Ascending aorta (tissue), 2 donors: ENCODE measurements around the gene SLC26A9. TPM values are rescaled to one million over a fixed set of nuclear protein-coding genes. Genes with fewer than 3 reads are reported as not detected.

Source experiments
- DNase-seq, 2 donors: peaks; one replicate each; pipeline ENCODE4 v3.0.0-alpha.2; 2019; ENCODE audit warnings: low spot score in 2 of 2
- H3K27ac ChIP-seq, 2 donors: fragments of 200-600 bp; sonication (generic); one replicate each; pipeline ENCODE4 v1.5.1; 2016 to 2017; ENCODE audit warnings: mild to moderate bottlenecking in 1 of 2
- H3K27me3 ChIP-seq: fragments of 200-600 bp; sonication (generic); one replicate; pipeline ENCODE4 v1.5.1; 2017
- H3K36me3 ChIP-seq, 2 donors: fragments of 200-600 bp; sonication (generic); one replicate each; pipeline ENCODE4 v1.5.1; 2016
- H3K4me1 ChIP-seq, 2 donors: fragments of 200-600 bp; sonication (generic); one replicate each; pipeline ENCODE4 v1.5.1; 2016 to 2017; ENCODE audit warnings: mild to moderate bottlenecking in 1 of 2
- H3K4me3 ChIP-seq, 2 donors: fragments of 200-600 bp; sonication (generic); one replicate each; pipeline ENCODE4 v1.5.1; 2016 to 2017; ENCODE audit warnings: mild to moderate bottlenecking in 1 of 2
- H3K9me3 ChIP-seq, 2 donors: fragments of 200-600 bp; sonication (generic); one replicate each; pipeline ENCODE4 v1.5.1; 2016
- intact Hi-C: fragments of 100-400 bp; cut with DNase I; formaldehyde crosslinking; loops from one replicate; pipeline ENCODE4 v1.15.1; 2023
- total RNA-seq: library from RNA; depleted of rRNA; stranded (reverse); fragments of >200 nt; gene quantifications from one replicate; pipeline ENCODE4 v1.1.0, GENCODE V29; 2016
- TF ChIP-seq, protein P1 (sequence below), 3 experiments: fragments of 200-600 bp in 2 of 3; fragments of 450-650 bp in 1 of 3; sonication (generic) in 2 of 3; IDR thresholded peaks; one replicate each; pipeline ENCODE4 v1.5.1; 2016 to 2019; ENCODE audit warnings: antibody characterized with exemption in 3 of 3, mild to moderate bottlenecking in 1 of 3, moderate library complexity in 1 of 3

SLC26A9 gene
- total RNA-seq, 1 donor from 2014 or later = not detected

DNA sequence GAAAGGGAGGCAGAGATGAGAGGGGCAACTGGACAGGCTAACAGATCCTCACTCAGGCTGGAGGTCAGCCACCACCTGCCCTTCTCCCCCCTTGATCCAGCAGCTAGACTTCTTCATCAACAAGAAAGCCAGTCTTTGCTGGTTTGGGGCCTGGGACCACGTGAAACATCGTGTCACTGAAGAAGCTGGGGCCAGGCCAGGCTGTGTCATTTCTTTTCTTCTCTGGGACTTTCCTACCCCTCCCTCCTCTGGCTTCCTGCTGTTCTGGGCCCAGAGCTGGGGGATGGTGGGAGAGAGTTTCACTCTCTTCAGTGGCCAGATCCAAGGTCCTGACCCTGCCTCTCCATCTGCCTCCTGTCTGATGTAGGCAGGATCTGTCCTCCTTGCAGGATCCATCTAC lies 18.1 kb upstream of the SLC26A9 start:
- no peak overlapping the region for H3K27ac ChIP-seq
- TF ChIP-seq, protein P1, sequence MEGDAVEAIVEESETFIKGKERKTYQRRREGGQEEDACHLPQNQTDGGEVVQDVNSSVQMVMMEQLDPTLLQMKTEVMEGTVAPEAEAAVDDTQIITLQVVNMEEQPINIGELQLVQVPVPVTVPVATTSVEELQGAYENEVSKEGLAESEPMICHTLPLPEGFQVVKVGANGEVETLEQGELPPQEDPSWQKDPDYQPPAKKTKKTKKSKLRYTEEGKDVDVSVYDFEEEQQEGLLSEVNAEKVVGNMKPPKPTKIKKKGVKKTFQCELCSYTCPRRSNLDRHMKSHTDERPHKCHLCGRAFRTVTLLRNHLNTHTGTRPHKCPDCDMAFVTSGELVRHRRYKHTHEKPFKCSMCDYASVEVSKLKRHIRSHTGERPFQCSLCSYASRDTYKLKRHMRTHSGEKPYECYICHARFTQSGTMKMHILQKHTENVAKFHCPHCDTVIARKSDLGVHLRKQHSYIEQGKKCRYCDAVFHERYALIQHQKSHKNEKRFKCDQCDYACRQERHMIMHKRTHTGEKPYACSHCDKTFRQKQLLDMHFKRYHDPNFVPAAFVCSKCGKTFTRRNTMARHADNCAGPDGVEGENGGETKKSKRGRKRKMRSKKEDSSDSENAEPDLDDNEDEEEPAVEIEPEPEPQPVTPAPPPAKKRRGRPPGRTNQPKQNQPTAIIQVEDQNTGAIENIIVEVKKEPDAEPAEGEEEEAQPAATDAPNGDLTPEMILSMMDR (IDR thresholded peaks at IDR 0.05) = no peak
- H3K4me1 ChIP-seq = peaks cover 2 to 17% of the 10 kb centered on the region in 2 donors
- H3K27me3 ChIP-seq = no peaks in the 10 kb centered on the region
- DNase-seq = no peak
- intact Hi-C loops = no loop called here
- H3K4me3 ChIP-seq = no peak overlapping the region
- no peaks in the 10 kb centered on the region for H3K9me3 ChIP-seq
- H3K36me3 ChIP-seq = no peaks in the 10 kb centered on the region

DNA sequence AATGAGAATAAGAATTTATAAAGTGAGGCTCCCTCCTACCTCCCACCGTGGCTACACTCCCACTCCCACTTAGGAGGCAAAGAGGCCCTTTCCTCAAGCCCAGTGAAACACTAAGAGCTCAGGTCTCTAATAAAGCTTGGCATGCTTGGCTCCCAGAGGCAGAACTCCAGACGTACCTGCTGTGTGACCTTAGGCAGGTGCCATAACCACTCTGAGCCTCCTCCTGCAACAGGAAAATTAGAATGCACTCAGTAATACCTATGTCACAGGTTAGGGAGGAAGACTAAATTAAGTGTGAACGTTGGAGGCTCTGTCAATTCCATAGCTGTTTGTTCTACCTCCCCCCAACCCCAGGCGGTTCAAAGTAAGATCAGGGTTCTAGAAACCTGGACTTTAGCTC lies 16.5 kb upstream of the SLC26A9 start:
- intact Hi-C loops = no loop called here

DNA sequence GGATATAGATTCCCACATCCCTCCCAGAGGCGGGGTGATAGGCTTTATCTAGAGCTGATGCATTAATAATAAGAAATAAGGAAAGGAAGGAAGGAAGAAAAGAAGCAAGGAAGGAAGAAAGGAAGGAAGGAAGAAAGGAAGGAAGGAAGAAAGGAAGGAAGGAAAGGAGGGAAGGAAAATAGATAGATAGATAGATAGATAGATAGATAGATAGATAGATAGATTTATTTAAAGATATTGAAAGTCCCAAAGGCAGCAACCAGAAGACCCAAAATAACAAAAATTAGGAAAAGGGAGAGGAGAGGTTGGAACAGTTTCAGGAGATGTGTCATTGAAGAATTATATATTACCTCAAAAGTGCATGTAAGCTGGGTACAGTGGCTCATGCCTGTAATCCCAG lies 12.2 kb upstream of the SLC26A9 start:
- Histone ChIP-seq H3K27me3 (no peaks in the 10 kb centered on the region), H3K36me3 (no peaks in the 10 kb centered on the region), H3K9me3 (no peaks in the 10 kb centered on the region), H3K4me1 (no peaks in the 10 kb centered on the region), H3K27ac (no peak overlapping the region), H3K4me3 (no peak overlapping the region)
- intact Hi-C loops = no loop called here
- TF ChIP-seq, protein P1 (IDR thresholded peaks at IDR 0.05) = no peak
- DNase-seq = no peak

More for the DNA sequence above, 16.5 kb upstream of the SLC26A9 start:
- no peak for DNase-seq
- Histone ChIP-seq H3K9me3 (no peaks in the 10 kb centered on the region), H3K27ac (no peak overlapping the region), H3K27me3 (no peaks in the 10 kb centered on the region), H3K4me3 (no peak overlapping the region), H3K4me1 (peaks cover 2 to 17% of the 10 kb centered on the region in 2 donors), H3K36me3 (no peaks in the 10 kb centered on the region)
- TF ChIP-seq, protein P1 (IDR thresholded peaks at IDR 0.05) = no peak

DNA sequence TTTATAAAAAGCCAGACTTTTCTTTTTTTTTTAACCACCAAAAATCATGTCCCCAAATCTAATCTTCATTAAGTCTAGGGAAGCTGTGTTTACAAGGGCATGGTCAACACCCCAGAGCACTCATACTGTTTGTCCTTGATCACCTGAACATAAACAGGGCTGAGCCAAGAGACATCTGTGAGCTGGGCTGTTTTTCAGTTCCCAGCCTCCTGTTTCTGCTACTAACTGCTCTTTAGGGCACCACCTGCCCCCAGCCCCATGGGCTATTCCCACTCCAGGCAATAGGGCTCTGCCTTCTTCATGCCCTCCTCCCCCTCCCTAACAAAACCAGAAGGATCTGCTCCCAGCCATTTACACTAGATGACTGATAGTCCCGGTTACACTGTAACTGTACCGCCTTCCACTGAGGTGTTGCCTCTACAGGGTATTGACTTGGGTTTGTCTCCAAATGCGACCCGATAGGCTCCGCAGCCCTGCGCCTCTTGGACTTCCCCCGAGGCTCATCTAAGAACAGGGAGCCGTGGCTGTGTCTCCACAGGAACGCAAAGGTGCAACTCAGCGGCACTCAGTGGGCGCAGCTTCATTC lies 11.7 kb upstream of the SLC26A9 start:
- DNase-seq = no peak
- intact Hi-C loops = no loop called here
- Histone ChIP-seq H3K27ac (no peak overlapping the region), H3K4me3 (no peak overlapping the region), H3K27me3 (no peaks in the 10 kb centered on the region), H3K9me3 (no peaks in the 10 kb centered on the region), H3K4me1 (no peaks in the 10 kb centered on the region), H3K36me3 (no peaks in the 10 kb centered on the region)
- TF ChIP-seq, protein P1 (IDR thresholded peaks at IDR 0.05) = no peak

DNA sequence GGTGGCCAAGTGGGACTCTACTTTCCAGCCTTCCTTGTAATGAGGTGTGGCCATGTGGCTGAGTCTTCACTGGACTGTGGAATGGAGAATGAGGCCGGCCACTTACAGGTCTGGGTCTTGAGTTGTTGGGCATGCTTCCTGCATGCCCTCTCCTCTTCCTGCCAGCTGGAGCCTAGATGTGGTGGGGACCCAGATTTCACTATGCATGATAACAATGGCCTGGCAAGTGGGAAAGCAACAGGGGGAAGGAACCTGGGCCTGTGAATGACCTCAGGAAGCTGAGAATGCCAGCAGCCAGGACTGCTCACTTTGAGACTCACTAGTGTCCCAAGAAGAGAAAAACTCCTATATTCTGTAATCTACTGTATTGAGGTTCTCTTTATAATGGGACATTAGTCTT lies 8.5 kb upstream of the SLC26A9 start:
- H3K9me3 ChIP-seq = no peaks in the 10 kb centered on the region

More for the DNA sequence above, 8.5 kb upstream of the SLC26A9 start:
- Histone ChIP-seq H3K4me3 (no peak overlapping the region), H3K36me3 (no peaks in the 10 kb centered on the region), H3K27ac (no peak overlapping the region), H3K27me3 (no peaks in the 10 kb centered on the region), H3K4me1 (no peaks in the 10 kb centered on the region)
- intact Hi-C loops = no loop called here
- TF ChIP-seq, protein P1 (IDR thresholded peaks at IDR 0.05) = no peak
- DNase-seq = no peak
